Retina (tissue), 1 donor: ENCODE measurements around the gene DSG1.
A peak's percentile ranks its signal among the peaks of the same experiment; 100 is the strongest.
"Not testable (repeated sequence)": the region's sequence is repeated elsewhere in the genome, so short reads cannot be mapped to it uniquely, and the experiment has no call there.

Source experiments
- DNase-seq: peaks from one replicate; pipeline ENCODE4 v3.0.0-alpha.2; 2016

The DSG1 gene

DNA sequence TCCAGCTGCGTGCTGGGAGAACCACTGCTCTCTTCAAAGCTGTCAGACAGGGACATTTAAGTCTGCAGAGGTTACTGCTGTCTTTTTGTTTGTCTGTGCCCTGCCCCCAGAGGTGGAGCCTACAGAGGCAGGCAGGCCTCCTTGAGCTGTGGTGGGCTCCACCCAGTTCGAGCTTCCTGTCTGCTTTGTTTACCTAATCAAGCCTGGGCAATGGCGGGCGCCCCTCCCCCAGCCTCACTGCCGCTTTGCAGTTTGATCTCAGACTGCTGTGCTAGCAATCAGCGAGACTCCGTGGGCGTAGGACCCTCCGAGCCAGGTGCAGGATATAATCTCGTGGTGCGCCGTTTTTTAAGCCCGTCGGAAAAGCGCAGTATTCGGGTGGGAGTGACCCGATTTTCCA is 35.4 kb downstream of the DSG1 start:
- not testable (repeated sequence) for DNase-seq

DNA sequence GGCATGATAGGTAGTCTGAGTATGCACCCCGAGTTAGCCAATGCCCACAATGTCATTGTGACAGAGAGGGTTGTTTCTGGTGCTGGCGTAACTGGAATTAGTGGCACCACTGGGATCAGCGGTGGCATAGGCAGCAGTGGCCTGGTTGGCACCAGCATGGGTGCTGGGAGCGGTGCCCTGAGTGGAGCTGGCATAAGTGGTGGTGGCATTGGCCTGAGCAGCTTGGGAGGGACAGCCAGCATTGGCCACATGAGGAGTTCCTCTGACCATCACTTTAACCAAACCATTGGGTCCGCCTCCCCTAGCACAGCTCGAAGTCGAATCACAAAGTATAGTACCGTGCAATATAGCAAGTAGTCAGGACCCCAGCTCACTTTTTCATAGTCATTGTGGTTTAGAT is 37.0 kb downstream of the DSG1 start:
- no peak for DNase-seq

DNA sequence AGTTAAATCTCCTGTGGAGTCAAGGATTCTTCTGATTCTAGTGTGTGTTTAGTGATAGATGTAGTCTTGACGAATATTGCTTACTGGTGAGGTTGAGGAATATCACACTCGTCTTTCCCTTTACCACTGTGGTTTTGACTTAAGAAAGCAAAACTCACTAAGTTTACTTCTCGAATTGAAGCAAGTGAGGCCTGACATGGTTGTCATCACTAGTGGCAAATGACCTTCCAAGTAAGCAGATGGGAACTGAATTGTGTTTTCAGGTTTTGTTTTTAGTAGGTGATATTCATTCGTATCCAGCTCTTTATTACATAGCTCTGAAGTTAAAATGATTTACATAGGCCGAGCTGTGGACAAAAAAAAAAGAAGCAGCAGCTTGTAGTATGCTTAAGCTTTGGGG is 38.1 kb downstream of the DSG1 start:
- no peak for DNase-seq

DNA sequence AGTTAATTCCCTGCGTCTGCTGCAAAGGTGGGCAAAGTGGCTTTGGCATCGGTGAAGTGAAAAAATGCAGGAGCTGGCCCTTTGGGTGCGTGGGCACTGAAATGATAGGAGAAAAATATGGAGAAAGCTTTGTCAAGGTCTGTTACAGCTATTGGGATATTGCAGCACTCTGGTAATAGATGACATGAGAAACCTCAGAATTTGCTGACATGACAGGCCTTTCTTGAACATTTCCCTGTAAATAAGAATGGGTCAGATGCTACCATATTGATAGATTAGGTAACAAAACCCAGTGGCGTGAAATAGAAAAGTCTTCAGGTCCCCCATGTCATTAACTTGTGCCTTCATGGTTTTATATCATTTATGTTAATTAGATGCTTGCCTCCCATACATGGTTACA is 46.2 kb downstream of the DSG1 start:
- DNase-seq, result no peak

DNA sequence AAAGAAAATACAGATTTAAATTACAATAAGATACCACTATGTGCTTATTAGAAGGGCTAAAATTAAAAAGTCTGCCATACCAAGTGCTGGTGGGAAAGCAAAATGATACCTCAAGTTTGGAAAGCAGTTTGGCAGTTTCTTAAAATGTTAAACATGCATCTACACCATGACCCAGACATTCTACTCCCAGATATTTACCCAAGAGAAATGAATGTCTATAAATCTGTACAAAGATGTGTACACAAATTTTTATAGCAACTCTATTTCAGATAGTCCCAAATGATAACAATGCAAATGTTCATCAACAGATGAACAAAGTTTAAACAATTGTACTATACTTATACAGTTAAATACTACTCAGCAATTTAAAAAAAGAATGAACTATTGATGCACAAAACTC is 51.5 kb downstream of the DSG1 start:
- no peak for DNase-seq

- no peak for DNase-seq
Observed at GRCh38 chr18:31371989-31372388, 54.0 kb downstream of the DSG1 start.

DNA sequence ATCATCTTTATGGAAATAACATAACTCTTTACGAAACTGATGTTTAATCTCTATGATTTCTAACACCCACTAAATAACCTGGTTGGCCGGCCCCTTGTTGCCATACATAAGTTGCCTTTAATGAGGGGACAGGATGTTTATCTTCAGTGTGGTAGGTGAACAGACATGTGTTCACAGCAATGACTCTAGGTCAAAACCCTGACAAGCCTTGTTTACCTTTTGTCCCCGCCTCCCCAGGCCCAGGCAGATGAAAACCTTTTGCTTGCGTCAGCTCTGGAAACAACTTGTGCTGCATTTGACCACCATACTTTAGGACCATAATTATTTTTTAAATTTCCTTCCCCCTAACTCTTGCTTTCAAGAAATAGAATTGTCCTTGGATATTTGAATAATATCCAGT is 55.7 kb downstream of the DSG1 start:
- no peak for DNase-seq

GRCh38 chr18:31376477-31376876 is 58.5 kb downstream of the DSG1 start, which contains the start of gene DSG4:
Gene DSG4 (plus strand): TSS chr18:31376777. CDS start chr18:31376912, 135 bp downstream.
- DNase-seq, result no peak

DNA sequence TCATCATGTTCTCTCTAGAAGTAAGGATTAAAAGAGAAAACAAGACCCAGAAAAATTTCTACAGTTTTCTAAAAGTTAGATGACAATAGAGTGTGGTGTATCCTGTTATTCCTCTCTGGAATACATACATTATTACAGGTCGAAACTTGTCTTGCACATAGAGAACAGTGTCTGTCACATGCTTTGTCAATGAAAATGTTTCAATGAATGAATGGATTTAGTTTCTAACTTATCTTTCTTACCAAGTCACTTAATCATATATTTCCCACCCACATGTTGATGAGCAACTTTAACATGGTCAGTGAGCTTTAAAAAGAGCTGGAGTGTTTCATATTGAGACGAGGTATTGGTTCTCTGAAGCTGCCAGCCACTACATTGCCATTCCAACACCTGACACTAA is 63.0 kb downstream of the DSG1 start:
- DNase-seq, result no peak

DNA sequence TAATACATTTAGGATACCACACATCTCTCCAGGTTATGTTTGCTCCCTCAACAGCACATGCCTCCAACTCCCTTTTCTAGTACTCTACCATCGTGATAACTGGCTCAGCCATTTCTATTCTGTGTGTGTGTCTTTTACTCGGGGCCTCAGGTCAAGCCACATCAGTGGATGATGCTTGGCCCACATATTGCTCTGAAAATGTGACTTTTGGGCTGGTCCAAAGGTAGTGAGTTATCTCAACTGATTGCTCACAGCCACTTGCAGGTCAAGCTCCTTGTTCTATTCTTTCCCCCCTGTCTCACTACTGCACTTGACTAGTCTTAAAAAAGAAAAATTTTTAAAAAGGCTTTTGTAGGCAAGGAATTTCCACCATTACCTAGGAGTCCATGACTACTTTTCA is 64.1 kb downstream of the DSG1 start:
- no peak for DNase-seq

DNA sequence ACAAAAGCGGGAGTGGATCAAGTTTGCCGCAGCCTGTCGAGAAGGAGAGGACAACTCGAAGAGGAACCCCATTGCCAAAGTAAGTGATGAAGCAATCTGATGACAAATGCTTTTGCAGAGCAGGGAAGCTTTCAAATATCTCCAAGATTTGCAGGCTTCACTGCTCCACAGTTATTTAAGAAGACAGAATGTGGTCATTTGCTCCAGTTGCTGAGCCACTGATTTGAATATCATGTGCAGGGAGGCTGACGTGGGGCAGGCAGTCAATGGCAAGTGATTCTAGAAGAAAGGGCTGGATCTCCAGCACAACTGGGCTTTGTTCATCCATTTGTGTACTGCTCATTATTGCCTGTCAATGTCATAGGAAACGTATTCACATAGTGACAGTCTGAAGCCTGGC is 68.8 kb downstream of the DSG1 start:
- DNase-seq, result peak; percentile 56

GRCh38 chr18:31393286-31393685 is 75.3 kb downstream of the DSG1 start:
- no peak for DNase-seq

DNA sequence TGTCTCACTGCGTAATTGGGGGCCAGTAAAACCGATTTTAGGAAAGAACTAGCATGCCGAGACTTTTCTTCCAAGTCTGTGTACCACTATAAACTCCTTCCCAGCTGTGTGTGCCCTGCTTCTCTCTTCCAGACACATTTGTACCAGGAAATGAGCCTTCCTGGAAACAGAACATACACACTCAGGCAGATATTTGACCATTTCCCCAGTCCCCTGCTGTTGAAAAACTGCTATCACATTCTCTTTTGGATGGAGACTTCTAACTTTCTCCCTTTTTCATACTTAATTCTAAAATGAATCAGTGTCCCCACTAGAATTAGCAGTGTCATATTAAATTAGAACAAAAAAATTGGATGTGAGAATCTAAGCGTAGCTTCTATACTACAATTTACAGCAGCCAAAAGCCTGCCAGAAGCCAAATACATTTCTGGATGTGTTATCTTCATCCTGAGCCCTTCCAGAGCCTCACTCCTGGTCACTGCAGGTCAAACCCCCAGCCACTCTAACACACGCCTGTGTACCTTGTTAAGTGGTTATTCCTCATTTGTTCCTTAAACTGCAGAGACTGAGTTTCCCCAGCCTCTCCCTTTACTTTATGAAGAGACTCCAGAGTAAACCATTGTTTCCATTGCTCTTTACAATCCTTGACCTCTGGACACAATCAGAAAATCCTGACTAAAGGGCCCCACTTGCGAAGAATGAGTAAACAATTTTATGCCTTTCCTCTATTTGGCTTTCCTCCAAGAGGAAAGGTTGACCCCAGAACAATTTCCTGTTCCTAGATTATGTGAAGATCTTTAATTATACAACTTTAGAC is 79.0 kb downstream of the DSG1 start:
- no peak for DNase-seq

DNA sequence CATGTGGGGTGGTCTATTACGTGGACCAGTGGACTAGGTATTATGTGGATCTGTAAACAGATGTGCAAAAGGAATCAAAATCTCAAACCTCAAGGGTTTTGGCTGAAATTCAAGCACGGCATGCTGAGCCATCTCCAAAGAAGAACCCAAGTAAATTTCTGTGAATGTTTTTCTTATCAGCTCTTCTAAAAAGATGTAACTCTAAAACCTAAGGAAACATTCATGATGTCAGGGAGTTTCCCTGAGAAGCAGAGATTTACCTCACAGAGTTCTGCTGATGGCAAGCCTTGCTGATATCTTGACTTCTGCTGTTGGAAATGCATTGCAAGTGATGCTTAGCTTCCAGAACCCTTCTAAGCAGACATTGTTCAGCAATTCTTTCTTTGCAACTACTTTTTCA is 80.2 kb downstream of the DSG1 start:
- no peak for DNase-seq

- no peak for DNase-seq
Observed at GRCh38 chr18:31399306-31400032, 81.5 kb downstream of the DSG1 start.

DNA sequence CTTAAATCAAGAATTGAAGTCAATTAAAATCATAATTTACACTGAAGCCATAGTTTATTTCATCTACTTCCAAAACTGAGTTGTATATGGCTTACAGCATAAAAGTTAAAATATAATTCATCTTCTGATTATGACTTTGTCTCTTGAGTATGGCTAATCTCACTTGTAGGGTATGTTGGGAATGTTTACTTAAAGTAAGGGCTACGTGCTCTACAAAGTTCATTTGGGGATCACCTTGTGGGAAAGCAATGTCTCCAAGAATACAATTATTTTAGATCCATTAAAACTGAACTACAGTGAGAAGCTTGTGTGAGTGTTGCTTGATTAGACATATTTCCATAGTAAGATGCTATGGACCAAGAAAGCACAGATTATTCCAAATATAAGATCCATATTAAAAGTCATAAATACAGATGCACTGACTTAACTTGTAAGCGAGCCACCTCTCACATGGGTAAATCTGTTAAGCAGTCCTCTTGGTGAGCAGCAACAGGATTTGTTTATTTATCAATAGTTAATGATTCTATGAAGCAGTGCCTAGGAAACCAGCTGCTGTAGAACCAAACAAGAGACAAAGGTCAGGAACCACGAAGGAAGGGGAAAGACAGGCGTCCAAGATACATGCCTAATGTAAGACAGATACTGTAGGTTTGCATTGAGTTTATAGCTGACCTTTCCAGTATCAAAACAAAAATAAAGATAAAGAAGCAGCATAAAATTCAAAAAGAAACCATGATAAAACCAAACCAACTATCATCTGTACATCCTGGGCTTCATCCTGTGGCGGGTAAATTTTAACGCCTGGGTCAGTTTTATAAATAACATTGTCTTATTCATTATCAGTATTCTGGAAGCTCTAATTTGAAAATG is 83.4 kb downstream of the DSG1 start:
- DNase-seq, result no peak

- DNase-seq, result no peak
Observed at GRCh38 chr18:31402026-31402373, 84.0 kb downstream of the DSG1 start.

- no peak for DNase-seq
Observed at GRCh38 chr18:31403409-31403808, 85.4 kb downstream of the DSG1 start.
